GM06990 (cell line): ENCODE results near the gene FAM174C.

Experiments
- DNase-seq: peaks from one replicate; pipeline ENCODE4 v3.0.0-alpha.2; 2011; ENCODE audit not compliant: insufficient read length; ENCODE audit errors: extremely low read depth
- H3K27me3 ChIP-seq: replicated peaks from 2 replicates; pipeline ENCODE4 v1.6.0; 2011; ENCODE audit warnings: low read length; ENCODE audit not compliant: control insufficient read depth, insufficient read depth
- H3K36me3 ChIP-seq: 2 replicates; pipeline ENCODE4 v1.5.1; 2011; ENCODE audit warnings: low read length; ENCODE audit not compliant: control insufficient read depth, insufficient read depth
- H3K4me3 ChIP-seq: replicated peaks from 2 replicates; pipeline ENCODE4 v1.5.1; 2011; ENCODE audit warnings: low read depth, mild to moderate bottlenecking, control low read depth, low read length
- TF ChIP-seq, protein P1 (sequence below): IDR thresholded peaks from 2 replicates; pipeline ENCODE4 v1.5.1; 2011; ENCODE audit warnings: low read length, control low read depth, mild to moderate bottlenecking, inconsistent platforms; ENCODE audit not compliant: insufficient read depth, poor library complexity, severe bottlenecking

Gene FAM174C

DNA sequence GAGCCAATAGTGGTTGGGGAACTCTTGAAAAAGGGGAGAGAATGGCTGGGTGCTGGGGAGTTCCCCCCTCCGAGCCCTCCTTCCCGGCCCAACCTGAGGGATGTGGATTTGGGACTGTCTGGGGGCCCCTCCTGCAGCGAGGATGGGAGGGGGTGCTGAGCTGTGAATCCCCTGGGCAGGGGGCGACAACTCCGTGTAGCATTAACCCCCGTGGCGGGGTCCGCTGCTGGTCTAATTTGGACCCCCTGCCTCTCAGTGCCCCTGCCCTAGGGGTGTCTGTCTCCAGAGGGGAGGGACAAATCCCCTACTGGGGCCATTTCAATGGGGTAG is 17.2 kb upstream of the FAM174C start:
- no peak for DNase-seq

DNA sequence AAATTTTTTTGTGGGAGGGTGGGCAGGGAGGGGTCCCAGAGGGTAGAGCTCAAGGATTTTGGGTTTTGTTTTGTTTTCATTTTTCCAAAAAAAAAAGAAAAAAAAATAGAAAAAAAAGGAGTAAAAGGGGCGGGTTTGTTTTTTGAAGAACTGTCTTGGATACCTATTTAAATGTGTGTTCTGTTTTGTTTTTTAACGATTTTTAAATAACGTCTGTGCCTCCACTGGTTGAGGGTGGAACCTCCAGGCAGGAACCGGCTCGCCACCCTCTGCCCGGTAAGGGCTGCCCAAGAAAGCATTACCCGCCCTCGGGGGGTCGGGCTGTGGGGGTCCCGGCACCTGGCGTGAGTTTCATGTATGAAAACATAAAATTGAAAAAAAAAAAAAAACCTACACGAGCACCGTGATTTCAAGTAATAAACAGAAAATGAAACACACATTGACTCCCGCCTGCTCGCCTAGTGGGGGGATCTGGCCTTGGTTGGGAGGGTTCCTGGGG is 16.6 kb upstream of the FAM174C start:
- peak overlapping the region; percentile 69 for H3K4me3 ChIP-seq
- TF ChIP-seq, protein P1, sequence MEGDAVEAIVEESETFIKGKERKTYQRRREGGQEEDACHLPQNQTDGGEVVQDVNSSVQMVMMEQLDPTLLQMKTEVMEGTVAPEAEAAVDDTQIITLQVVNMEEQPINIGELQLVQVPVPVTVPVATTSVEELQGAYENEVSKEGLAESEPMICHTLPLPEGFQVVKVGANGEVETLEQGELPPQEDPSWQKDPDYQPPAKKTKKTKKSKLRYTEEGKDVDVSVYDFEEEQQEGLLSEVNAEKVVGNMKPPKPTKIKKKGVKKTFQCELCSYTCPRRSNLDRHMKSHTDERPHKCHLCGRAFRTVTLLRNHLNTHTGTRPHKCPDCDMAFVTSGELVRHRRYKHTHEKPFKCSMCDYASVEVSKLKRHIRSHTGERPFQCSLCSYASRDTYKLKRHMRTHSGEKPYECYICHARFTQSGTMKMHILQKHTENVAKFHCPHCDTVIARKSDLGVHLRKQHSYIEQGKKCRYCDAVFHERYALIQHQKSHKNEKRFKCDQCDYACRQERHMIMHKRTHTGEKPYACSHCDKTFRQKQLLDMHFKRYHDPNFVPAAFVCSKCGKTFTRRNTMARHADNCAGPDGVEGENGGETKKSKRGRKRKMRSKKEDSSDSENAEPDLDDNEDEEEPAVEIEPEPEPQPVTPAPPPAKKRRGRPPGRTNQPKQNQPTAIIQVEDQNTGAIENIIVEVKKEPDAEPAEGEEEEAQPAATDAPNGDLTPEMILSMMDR, result no peak
- peaks cover 30% of the 10 kb centered on the region for H3K36me3 ChIP-seq
- DNase-seq, result no peak
- H3K27me3 ChIP-seq, result no peaks in the 10 kb centered on the region

More for the DNA sequence above, 17.2 kb upstream of the FAM174C start:
- Histone ChIP-seq H3K4me3 (no peak overlapping the region; the same call in none of the 2 replicates), H3K36me3 (peaks cover 30% of the 10 kb centered on the region), H3K27me3 (no peaks in the 10 kb centered on the region)
- TF ChIP-seq, protein P1, result no peak

DNA sequence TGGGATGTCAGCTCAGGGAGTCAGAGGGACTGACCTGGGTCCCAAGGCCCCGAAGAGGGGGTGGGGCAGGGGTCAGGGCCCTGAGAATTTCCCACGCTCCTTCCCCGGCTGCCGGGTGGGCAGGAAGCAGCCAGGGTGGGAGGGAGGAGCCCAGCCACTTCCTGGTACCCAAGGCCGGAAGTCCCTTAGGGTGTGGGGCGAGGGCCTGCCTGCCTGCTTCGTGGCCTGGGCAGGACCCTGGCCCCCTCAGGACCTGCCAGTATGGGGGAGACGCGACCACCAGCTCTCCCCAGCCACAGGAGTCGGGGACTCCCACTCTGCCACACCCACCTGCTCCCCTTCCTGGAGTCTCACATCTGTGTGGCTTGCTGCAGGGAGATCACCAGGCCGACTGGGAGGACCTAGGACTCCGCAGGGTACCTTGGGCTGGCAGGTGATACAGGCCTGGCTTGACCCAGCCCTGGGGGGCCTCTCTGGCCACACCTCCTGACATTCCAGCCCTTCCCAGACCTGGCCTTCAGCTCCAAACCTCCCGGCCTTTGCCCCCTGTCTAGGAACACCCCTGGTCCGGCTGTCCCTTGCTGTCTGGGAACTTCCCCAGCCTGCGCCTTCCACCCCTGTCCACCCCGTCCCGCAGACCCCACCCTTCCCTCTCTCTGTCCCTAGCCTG is 16.0 kb upstream of the FAM174C start:
- TF ChIP-seq, protein P1, result no peak
- H3K4me3 ChIP-seq, result peak overlapping the region; percentile 69
- H3K27me3 ChIP-seq, result no peaks in the 10 kb centered on the region
- H3K36me3 ChIP-seq, result peaks cover 26% of the 10 kb centered on the region
- peak; percentile 87 for DNase-seq

DNA sequence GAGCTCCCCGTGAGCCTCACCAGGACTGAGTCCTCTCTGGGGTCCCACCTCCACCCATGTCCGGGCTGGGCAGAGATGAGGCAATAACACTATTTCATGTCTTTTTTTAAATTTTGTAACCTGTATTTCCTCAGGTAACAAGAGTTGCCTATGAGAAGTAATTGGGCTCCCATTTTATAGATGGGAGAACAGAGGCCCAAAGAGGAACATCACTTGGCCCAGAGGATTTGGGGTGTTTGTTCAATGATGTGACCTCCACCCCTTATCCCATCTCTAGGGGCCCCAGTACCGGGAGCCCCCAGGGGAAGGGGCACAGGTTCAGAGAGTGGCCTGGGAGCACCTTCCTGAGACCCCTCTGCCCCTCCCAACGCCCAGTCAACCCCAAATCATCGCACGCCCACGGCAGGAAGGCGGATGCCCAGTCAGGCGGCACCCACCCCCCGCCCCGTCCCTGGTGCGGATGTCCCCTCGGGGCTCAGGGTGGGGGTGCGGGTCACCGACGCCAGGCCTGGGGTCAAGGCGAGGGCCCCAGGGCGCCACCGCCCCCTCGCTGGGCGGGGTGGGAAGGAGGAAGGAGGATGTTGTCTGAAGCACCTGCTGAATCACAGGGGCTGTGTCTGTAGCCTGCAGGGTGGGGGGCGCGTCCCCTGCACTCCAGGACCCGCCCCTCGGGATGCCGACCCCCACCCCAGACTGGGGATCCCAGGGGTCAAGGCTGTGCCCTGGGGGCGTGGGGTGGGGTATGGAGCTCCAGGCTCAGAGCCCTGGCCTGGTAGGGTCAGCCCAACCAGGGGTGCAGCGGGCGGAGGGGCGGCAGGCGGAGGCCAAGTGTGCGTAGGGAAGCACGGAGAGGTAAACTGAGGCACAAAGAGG is 15.2 kb upstream of the FAM174C start:
- Histone ChIP-seq H3K4me3 (peak overlapping the region; percentile 69), H3K27me3 (no peaks in the 10 kb centered on the region), H3K36me3 (peaks cover 19% of the 10 kb centered on the region)
- TF ChIP-seq, protein P1, result no peak
- peak; percentile 79 for DNase-seq

DNA sequence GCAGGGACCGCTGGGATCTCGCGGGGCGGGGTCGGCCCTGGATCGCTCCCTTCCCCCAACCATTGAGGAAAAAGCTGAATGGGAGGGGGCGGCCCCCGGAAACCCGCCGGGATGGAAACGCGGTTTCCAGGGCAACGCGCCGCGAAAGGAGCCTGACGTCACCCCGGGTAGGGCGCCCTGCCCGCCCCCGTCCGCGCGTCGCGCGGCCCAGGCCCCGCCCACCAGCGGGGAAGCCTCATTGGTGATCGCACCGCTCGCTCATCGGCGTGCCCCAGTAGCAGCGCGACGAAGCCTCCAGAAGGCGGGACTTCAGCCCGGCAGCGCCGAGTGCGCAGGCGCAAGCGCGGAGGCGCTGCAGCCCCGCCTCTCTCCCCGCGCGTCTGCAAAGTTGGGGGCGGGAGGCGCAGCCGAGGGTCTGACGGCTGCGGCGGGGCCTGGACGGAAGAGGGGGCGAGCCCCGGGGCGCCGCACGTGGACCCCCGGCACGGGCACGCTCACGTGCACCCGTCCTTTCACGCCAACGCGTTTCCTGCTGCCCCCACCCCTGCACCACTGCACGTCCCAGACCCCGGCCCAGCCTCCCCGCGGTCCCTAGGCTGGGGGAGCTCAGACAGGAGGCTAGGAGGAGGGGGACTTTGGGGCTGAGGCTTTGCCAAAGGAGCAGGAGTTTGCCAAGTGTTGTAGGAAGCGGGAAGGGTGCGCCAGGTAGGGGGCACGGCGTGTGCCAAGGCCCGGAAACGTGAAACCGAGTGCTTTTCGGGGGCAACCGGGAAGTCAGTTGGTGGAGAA is 14.4 kb upstream of the FAM174C start:
- peaks cover 10% of the 10 kb centered on the region for H3K36me3 ChIP-seq

More for the DNA sequence above, 14.4 kb upstream of the FAM174C start:
- peak; percentile 99 for DNase-seq
- Histone ChIP-seq H3K4me3 (peak overlapping the region; percentile 81), H3K27me3 (no peaks in the 10 kb centered on the region)
- TF ChIP-seq, protein P1, result no peak
